Colonic mucosa (tissue), 4 donors: ENCODE results near the gene SMARCA4. TPM values are rescaled to one million over a fixed set of nuclear protein-coding genes. Genes with fewer than 3 reads are reported as not detected.
"Not testable (repeated sequence)": the region's sequence is repeated elsewhere in the genome, so short reads cannot be mapped to it uniquely, and the experiment has no call there.

Experiments used
- DNase-seq: peaks from one replicate; pipeline ENCODE4 v3.0.0-alpha.2; 2020
- H3K27ac ChIP-seq: fragments of 200-600 bp; one replicate; pipeline ENCODE4 v1.8.0; 2021
- H3K27me3 ChIP-seq: fragments of 200-600 bp; one replicate; pipeline ENCODE4 v1.8.0; 2021
- H3K36me3 ChIP-seq: fragments of 200-600 bp; one replicate; pipeline ENCODE4 v1.8.0; 2021
- H3K4me1 ChIP-seq: fragments of 200-600 bp; one replicate; pipeline ENCODE4 v1.8.0; 2021; ENCODE audit warnings: mild to moderate bottlenecking
- H3K4me3 ChIP-seq: fragments of 200-600 bp; one replicate; pipeline ENCODE4 v1.8.0; 2021
- H3K9ac ChIP-seq, 2 donors: one replicate each; pipeline ENCODE4 v1.7.0; 2013; ENCODE audit warnings: control low read depth in 2 of 2, low read depth in 2 of 2, low read length in 2 of 2
- H3K9me3 ChIP-seq: fragments of 200-600 bp; one replicate; pipeline ENCODE4 v1.8.0; 2021
- CTCF ChIP-seq: fragments of 200-600 bp; IDR thresholded peaks from one replicate; pipeline ENCODE4 v1.8.0; 2022; ENCODE audit warnings: antibody characterized with exemption, mild to moderate bottlenecking
- intact Hi-C: fragments of 100-400 bp; cut with DNase I; formaldehyde crosslinking; loops from one replicate; pipeline ENCODE4 v1.14.1; 2022
- total RNA-seq, 2 donors: library from RNA; stranded (reverse); fragmentation: NEBNext Ultra II Directional in 1 of 2; extraction: Animal tissue kit (Norgen Biotek cat#: 25700) in 1 of 2; gene quantifications; one replicate each; pipeline ENCODE4 v1.2.1, GENCODE V29; 2021
- donor health status: healthy.
- donor health status: DM: no; HTN: no; CAD: no.
- donor health status: DM: no; HTN: no; CAD: no.

Gene SMARCA4
- total RNA-seq, 2 donors from 2014 or later, result 73.8 to 141 TPM

- Histone ChIP-seq H3K27ac (no peak overlapping the region), H3K9ac (no peak overlapping the region), H3K4me3 (no peak overlapping the region), H3K36me3 (peaks cover 47% of the 10 kb centered on the region), H3K4me1 (no peaks in the 10 kb centered on the region), H3K9me3 (no peaks in the 10 kb centered on the region), H3K27me3 (no peaks in the 10 kb centered on the region)
- TF ChIP-seq CTCF, result no peak
- DNase-seq, result no peak
- intact Hi-C loops, result no loop called here
Measured at GRCh38 chr19:11101057-11101456, 140.2 kb downstream of the SMARCA4 start.

- intact Hi-C loops, result no loop called here
- peaks cover 63% of the 10 kb centered on the region for H3K36me3 ChIP-seq
- H3K9ac ChIP-seq, result no peak overlapping the region
- H3K9me3 ChIP-seq, result no peaks in the 10 kb centered on the region
- no peak overlapping the region for H3K4me3 ChIP-seq
- no peak for TF ChIP-seq CTCF
- H3K4me1 ChIP-seq, result no peaks in the 10 kb centered on the region
- DNase-seq, result no peak
- H3K27me3 ChIP-seq, result no peaks in the 10 kb centered on the region
- no peak overlapping the region for H3K27ac ChIP-seq
Measured at GRCh38 chr19:11102944-11103343, 142.1 kb downstream of the SMARCA4 start.

GRCh38 chr19:11103667-11104066 lies 142.8 kb downstream of the SMARCA4 start:
- H3K4me1 ChIP-seq, H3K4me3 ChIP-seq, DNase-seq, H3K27me3 ChIP-seq, intact Hi-C loops, H3K9me3 ChIP-seq, H3K27ac ChIP-seq, H3K9ac ChIP-seq: not testable (repeated sequence)
- peaks cover 62% of the 10 kb centered on the region for H3K36me3 ChIP-seq

- Histone ChIP-seq H3K4me1 (no peaks in the 10 kb centered on the region), H3K27ac (no peak overlapping the region), H3K9ac (no peak overlapping the region), H3K4me3 (no peak overlapping the region), H3K27me3 (no peaks in the 10 kb centered on the region), H3K36me3 (peaks cover 75% of the 10 kb centered on the region), H3K9me3 (no peaks in the 10 kb centered on the region)
- DNase-seq, result no peak
- intact Hi-C loops, result no loop called here
- TF ChIP-seq CTCF, result no peak
Measured at GRCh38 chr19:11105014-11105636, 144.3 kb downstream of the SMARCA4 start.

- peaks cover 81% of the 10 kb centered on the region for H3K36me3 ChIP-seq
- intact Hi-C loops, result no loop called here
- no peaks in the 10 kb centered on the region for H3K27me3 ChIP-seq
- no peak overlapping the region for H3K4me3 ChIP-seq
- no peak for DNase-seq
- H3K27ac ChIP-seq, result no peak overlapping the region
- no peak overlapping the region for H3K9ac ChIP-seq
- no peak for TF ChIP-seq CTCF
- H3K4me1 ChIP-seq, result no peaks in the 10 kb centered on the region
- H3K9me3 ChIP-seq, result no peaks in the 10 kb centered on the region
Measured at GRCh38 chr19:11106477-11106876, 145.6 kb downstream of the SMARCA4 start.

- Histone ChIP-seq H3K4me3 (no peak overlapping the region), H3K9me3 (no peaks in the 10 kb centered on the region), H3K9ac (no peak overlapping the region), H3K27ac (no peak overlapping the region), H3K4me1 (no peaks in the 10 kb centered on the region), H3K36me3 (peaks cover 78% of the 10 kb centered on the region), H3K27me3 (no peaks in the 10 kb centered on the region)
- no peak for DNase-seq
- no peak for TF ChIP-seq CTCF
- intact Hi-C loops, result no loop called here
Measured at GRCh38 chr19:11108746-11109145, 147.9 kb downstream of the SMARCA4 start.
